ENCODE measurements around the gene FTCD. TPM values are rescaled to one million over a fixed set of nuclear protein-coding genes. Genes with fewer than 3 reads are reported as not detected.

The FTCD gene
- total and polyA plus RNA-seq, 2 of the 4 experiments (the other 2 are of a cell fraction): 0.55 TPM; not detected in 1

DNA sequence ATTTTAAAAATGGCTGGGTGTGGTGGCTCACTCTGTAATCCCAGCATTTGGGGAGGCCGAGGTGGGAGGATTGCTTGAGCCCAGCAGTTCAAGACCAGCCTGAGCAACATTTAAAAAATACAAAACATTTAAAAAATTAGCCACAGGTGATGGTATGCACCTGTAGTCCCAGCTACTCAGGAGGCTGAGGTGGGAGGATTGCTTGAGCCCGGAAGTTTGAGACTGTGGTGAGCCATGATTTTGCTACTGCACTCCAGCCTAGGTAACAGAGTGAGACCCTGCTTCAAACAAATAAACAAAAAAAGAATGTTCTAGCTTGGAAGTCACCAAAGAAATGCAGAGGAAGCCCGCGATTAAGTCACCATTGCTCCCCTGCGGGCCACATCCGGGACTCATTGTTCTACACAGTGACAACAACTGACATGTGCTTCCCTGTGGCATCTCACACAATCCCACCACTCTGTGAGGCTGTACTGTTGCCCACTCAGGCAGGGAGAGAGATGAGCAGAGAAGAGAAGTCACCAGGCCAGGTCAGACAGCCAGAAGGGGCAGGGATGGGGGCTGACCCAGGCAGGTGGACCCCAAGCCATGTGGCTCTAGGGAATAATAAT is 47.3 kb upstream of the FTCD start:
- Histone ChIP-seq H3K79me1 (ENCODE audit: low read depth in 1 of 2, low read length in 2 of 2) (peaks cover 0 to 3% of the 10 kb centered on the region in 2 experiments; a peak in 1 of 4 replicates), H4K20me1 (ENCODE audit: insufficient read depth, low read length) (no peaks in the 10 kb centered on the region; the same call in 1 of the 2 replicates), H2AK9ac (replicated peaks; ENCODE audit: low read depth, low read length, poor library complexity) (no peak overlapping the region), H3K56ac (ENCODE audit: extremely low read depth, insufficient read depth, low read length) (no peak overlapping the region), H2BK20ac (ENCODE audit: low read depth, low read length) (no peak overlapping the region), H3K4ac (ENCODE audit: low read depth, low read length) (no peak overlapping the region), H3K18ac (ENCODE audit: low read depth, low read length) (no peak overlapping the region), H2BK120ac (ENCODE audit: low read depth, low read length) (no peak overlapping the region), H3K9ac (ENCODE audit: low read depth, low read length) (no peak overlapping the region), H3K27ac (ENCODE audit: insufficient read depth, low read length) (no peak overlapping the region), H3K27me3 (ENCODE audit: control insufficient read depth, insufficient read depth, low read length) (no peaks in the 10 kb centered on the region), H2AFZ (replicated peaks; ENCODE audit: low read length, poor library complexity) (no peak overlapping the region), H2BK15ac (ENCODE audit: low read depth, low read length) (no peak overlapping the region), H3K4me1 (ENCODE audit: control insufficient read depth, insufficient read depth, low read length) (no peaks in the 10 kb centered on the region), H3K36me3 (ENCODE audit: control insufficient read depth, insufficient read depth, low read length) (peaks cover 35% of the 10 kb centered on the region), H4K8ac (ENCODE audit: low read depth in 2 of 2, low read length in 2 of 2) (no peak overlapping the region), H3K14ac (replicated peaks; ENCODE audit: low read depth, low read length) (no peak overlapping the region), H2BK5ac (ENCODE audit: low read depth, low read length, poor library complexity, severe bottlenecking) (no peak overlapping the region), H3K23ac (ENCODE audit: low read depth, low read length) (no peak overlapping the region), H3K4me2 (ENCODE audit: low read depth, low read length) (no peak overlapping the region), H3K9me1 (ENCODE audit: insufficient read depth, low read length) (no peaks in the 10 kb centered on the region; the same call in 1 of the 2 replicates), H2AK5ac (ENCODE audit: low read depth, low read length) (no peak overlapping the region), H3K4me3 (ENCODE audit: insufficient read depth, low read depth, low read length) (no peak overlapping the region), H3K9me3 (ENCODE audit: control insufficient read depth, insufficient read depth, low read length) (no peaks in the 10 kb centered on the region), H4K91ac (ENCODE audit: insufficient read depth, low read depth, low read length) (no peak overlapping the region), H4K5ac (ENCODE audit: low read depth, low read length) (no peak overlapping the region)
- dilution Hi-C loops (cut with HindIII; ENCODE audit: low sequenced_read_pairs, unreplicated experiment): no loop called here
- DNase-seq: no peak
- intact Hi-C loops (cut with micrococcal nuclease): no loop called here
- ATAC-seq (ENCODE audit: low read depth): no peak
- BruUV-seq (replicated peaks): no TSS peak
- in situ Hi-C loops (cut with MboI; ENCODE audit: low sequenced_read_pairs): no loop called here
- POLR2A ChIA-PET (ENCODE audit: unreplicated experiment): no interaction called here
- TF ChIP-seq RCOR1 (IDR thresholded peaks at IDR 0.05; ENCODE audit: insufficient replicate concordance, low read length) (no peak), CHD1 (IDR thresholded peaks at IDR 0.05; ENCODE audit: low read depth, low read length) (no peak), SMC3 (IDR thresholded peaks at IDR 0.05; ENCODE audit: low read depth, low read length) (no peak), POLR2A (IDR thresholded peaks at IDR 0.05; ENCODE audit: low read depth, low read length) (no peak), MAFK (IDR thresholded peaks at IDR 0.05; ENCODE audit: low read depth, low read length) (no peak), CEBPB (IDR thresholded peaks at IDR 0.05; ENCODE audit: low read depth, low read length) (no peak), MAZ (IDR thresholded peaks at IDR 0.05; ENCODE audit: borderline replicate concordance, low read depth, low read length) (no peak), CTCF (conservative IDR thresholded peaks at IDR 0.05; ENCODE audit: low read depth, low read length) (no peak), FOS (IDR thresholded peaks at IDR 0.05; ENCODE audit: low read depth, low read length) (no peak), RFX5 (IDR thresholded peaks at IDR 0.05; ENCODE audit: low read depth, low read length) (no peak), NFE2L2 (IDR thresholded peaks at IDR 0.05; ENCODE audit: low read depth, low read length) (no peak), USF2 (IDR thresholded peaks at IDR 0.05; ENCODE audit: low read depth, low read length) (no peak), BHLHE40 (IDR thresholded peaks at IDR 0.05; ENCODE audit: low read depth, low read length) (no peak), MXI1 (IDR thresholded peaks at IDR 0.05; ENCODE audit: borderline replicate concordance, low read depth, low read length) (no peak), RAD21 (IDR thresholded peaks at IDR 0.05; ENCODE audit: low read length) (no peak)
- TF ChIP-seq, protein P1, sequence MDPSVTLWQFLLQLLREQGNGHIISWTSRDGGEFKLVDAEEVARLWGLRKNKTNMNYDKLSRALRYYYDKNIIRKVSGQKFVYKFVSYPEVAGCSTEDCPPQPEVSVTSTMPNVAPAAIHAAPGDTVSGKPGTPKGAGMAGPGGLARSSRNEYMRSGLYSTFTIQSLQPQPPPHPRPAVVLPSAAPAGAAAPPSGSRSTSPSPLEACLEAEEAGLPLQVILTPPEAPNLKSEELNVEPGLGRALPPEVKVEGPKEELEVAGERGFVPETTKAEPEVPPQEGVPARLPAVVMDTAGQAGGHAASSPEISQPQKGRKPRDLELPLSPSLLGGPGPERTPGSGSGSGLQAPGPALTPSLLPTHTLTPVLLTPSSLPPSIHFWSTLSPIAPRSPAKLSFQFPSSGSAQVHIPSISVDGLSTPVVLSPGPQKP (IDR thresholded peaks at IDR 0.05; ENCODE audit: borderline replicate concordance, low read depth, low read length): no peak
- CTCF ChIA-PET: no interaction called here
- WGBS, 2 experiments (ENCODE audit: extremely low coverage in 2 of 2, insufficient read length in 1 of 2): 95% methylated on average over 4 of the region's 6 CpGs; no CpG with 5 or more reads in 1 of the 2 experiments
